IPS DF 4.7 (cell line): ENCODE measurements around the gene CBX8.
"Not testable (repeated sequence)": the region's sequence is repeated elsewhere in the genome, so short reads cannot be mapped to it uniquely, and the experiment has no call there.

ENCODE experiments used
- DNase-seq: peaks from one replicate; pipeline ENCODE4 v3.0.0-alpha.2; 2013; ENCODE audit warnings: low spot score; ENCODE audit errors: extremely low read depth

CBX8 gene

DNA sequence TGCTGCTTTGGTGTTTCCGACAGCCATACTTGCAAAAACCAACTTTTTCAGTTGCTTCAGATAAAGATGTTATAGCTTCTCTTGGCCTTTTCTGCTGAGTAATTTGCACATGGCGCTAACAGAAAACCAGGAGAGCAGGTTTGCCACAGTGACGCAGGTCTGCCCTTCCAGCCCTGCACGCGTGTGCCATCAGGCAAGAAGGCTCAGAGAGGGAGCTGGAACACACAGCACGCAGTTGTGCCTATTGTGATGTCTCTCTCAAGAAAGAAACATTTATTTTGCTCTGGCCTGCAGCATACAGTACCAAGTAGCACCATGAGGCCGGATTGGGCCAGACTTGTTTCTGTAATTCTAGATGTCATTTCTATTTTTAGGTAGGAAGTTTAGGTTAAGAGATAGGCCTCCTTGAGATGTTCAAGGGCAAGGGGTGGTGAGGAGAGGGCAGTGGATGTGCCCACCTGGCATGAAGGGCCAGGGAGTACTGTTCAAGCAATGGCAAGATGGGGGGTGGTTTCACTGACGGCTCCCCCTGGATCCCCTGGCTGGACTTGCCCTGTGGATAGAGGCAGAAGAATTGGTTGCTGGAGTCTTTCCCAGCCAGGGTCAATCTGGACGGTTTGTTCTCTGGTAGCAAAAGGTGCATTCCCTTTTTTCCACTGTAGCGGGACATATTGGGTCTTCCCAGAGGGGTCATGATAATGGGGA is 17.1 kb downstream of the CBX8 start:
- DNase-seq, result no peak

DNA sequence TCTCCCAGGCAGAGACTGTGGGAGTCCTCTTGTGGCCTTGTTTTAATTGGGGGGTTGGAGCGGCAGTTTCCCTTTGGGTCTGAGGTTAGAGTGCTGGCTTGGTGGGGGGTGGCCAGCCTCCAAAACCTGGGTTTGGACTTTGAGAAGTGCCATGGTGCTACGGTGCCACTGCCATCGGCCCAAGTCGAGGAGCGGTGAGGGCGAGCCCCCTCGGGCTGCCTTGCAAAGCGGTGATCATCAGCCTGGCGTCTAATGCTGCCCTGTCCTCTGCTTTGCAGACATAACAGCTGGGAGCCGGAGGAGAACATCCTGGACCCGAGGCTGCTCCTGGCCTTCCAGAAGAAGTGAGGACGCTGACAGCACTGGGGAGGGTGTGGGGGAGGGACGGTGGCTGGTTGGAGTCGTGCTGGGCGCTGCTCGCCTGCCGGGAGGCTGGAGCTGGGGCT is 17.8 kb downstream of the CBX8 start:
- DNase-seq, result no peak

DNA sequence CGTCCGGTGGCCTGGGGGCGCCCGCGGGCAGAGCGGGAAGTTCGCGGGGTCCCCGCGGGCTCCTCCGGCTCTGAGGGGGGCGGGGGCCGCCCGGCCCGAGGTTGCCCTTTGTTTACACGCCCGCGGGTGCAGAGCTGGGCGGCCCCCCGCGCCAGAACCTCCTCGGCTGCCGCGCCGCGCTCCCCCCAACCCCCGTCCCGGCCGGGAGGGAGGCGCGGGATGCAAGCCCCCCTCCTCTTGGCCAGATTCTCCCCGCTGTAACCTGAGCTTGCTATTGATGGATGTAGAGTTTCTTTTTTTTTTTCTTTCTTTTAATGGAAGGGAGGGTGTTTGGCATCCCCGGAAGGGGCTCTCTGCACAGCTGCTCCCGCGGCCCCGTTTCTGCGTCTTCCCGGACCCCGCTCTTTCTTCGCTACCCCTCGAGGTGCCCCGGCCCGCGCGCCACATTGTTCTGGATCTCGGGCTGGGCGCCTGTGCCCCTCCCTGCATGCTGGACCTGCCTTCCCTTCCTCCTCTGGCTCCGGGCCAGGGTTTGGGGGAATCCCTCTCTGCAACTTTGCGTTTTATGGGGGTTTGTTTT is 18.3 kb downstream of the CBX8 start:
- DNase-seq, result no peak

DNA sequence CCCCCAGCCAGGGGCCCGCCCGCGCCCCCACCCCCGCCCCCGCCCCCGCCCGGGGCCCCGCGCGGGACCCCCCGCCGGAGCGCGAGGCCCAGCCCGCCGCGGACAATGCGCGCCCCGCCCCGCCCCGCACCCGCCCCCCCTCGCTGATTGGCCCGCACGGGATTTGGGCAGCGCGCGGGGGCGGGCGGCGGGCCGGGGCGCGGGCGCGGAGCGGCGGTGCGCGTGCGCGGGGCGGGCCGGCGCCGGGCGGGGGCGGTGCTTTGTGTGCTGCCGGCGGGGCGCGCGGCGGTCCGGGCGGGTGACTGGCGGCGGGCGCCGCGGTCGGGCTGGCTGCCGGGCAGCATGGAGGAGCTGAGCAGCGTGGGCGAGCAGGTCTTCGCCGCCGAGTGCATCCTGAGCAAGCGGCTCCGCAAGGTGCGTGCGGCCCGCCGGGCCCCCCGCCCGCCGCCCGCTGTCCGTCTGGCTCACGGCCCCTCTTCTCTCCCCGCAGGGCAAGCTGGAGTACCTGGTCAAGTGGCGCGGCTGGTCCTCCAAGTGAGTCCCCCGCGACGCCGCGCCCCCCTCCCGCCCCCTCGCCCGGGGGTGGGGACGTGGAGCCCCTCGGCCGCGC is 18.9 kb downstream of the CBX8 start, which contains the start of gene CBX2:
CBX2 (plus strand) TSS at position 255 of the 610 bp plus-strand sequence; CDS start at position 343, 88 bp downstream.
- no peak for DNase-seq

DNA sequence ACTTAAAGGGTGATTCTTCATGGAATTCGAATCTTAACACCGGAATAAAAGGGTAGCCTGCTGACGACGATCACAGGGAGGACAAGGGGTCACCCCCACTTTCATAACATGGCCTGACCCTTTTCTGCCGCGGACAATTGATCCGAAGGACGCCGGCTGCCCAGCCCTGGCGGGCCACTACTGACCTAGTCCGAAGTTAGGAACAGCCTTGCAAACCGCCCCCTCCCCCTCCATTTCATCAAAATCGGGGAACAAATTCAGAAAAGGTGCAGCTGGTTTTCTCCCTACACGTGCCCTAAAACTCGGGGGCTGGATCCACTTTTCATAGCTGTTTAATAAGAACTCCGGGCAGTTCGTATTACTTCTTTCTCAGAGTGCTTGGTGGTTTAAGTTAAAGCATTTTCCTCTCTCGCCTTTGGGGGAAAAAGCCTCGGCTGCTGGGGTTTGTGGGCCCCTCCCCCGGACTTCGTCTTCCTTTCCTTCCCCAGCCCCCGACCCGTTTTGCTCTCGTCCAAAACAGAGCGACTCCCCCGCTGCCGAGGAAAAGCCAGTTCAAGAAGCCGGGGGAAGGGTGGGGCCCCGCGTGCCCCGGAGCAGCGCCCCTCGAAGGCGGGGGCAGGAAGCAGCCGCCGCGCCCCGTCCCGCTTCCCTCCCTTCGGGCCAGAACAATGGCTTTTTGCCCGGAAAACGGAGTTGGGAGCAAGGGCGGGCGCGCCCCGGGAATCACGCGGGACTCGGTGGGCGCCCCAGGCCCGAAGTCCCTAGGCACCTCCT is 19.6 kb downstream of the CBX8 start:
- DNase-seq, result no peak

DNA sequence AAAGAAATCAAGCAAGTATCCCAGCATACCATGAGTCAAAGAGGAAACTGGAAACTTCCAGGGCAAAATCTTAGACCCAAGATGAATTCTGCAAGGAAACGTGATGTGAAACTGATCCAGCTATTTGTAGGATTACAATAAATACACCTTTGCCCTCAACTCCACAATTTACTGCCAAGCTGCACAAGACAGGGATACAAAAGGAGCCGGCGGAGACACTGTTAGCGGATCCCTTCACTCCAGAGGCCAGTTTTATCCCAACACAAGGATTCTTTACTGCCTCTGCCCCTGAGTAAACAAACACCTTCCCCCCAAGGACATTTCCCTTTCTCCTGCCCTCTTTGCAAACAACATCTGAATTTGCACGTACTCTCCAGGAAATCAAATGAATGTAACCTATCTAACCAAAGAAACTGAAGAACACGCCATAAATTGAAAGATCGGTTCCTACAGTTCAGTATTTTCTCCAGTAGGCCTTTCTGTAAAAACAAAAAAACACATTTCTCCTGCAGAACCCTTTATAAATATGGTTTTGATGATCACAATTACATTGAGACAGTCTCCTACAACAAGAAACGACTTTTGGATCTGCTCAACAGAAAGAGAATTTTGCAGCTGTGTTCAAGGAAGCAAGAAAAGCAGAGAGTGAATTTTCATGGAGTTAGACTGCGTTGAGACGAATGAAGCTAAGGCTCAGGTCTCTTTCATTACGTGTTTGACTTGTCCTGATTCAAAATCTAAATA is 20.3 kb downstream of the CBX8 start:
- DNase-seq, result no peak

DNA sequence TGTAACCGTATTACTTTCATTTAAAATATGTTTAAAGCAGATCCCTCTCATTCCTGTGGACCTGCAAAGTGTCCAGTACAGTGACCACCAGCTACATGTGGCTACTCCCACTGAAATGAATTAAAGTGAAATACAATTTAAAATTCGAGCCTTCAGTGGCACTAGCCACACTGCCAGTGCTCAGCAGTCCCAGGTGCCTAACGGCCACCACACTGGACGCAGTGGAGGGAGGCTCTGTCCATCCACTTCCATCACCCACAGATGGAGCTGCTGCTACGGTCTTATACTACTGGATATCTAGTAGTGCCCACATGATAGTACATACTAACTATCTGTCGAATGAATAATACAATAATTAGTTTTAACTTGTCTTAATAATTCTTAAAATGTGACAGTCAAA is 21.2 kb downstream of the CBX8 start:
- no peak for DNase-seq

DNA sequence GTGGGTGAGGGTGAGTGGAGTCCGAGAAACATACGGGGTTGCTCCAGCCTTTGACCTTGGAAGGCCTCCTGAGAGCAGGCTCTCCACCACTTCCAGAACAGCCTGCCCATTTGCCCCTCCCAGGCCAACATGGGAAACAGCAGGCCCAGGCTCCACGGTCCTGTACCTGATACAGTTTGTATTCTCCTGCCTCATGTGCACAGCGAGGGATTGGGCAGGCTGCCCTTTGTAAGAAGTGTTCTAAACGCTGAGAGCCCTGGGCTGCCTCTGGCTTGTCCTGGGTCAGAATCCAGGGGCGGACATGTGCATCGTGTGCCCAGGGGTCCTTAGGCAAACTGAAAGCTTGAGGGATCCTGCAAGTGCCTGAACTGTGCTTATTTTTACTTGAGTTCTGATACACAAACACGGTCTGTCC is 22.3 kb downstream of the CBX8 start:
- DNase-seq, result no peak

DNA sequence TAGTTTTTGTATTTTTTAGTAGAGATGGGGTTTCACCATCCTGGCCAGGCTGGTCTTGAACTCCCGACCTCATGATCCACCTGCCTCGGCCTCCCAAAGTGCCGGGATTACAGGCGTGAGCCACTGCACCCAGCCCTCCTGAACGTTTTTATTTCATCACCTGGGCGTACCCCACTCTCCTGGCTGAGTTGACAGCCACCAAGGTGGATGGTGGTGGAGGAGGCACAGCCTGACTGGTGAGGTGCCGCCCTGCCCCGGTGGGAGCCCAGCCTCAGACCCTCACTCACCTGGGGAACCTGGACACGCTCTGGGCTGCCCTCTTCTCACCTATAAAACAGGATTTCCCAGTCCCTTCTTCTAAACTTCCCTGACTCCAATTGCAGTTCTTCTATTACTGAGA is 24.2 kb downstream of the CBX8 start:
- not testable (repeated sequence) for DNase-seq

DNA sequence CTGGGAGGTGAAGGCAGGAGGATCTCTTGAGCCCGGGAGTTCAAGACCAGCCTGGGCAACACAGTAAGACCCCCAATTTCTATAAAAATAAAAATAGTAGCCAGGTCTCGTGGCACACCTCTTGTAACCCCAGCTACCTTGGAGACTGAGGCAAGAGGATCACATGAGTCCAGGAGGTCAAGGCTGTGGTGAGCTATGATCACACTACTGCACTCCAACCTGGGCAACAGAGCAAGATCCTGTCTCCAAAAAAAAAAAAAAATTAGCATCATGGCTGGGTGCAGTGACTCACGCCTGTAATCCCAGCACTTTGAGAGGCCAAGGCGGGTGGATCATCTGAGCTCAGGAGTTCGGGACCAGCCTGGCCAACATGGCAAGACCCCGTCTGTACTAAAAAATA is 25.6 kb downstream of the CBX8 start:
- DNase-seq, result no peak

DNA sequence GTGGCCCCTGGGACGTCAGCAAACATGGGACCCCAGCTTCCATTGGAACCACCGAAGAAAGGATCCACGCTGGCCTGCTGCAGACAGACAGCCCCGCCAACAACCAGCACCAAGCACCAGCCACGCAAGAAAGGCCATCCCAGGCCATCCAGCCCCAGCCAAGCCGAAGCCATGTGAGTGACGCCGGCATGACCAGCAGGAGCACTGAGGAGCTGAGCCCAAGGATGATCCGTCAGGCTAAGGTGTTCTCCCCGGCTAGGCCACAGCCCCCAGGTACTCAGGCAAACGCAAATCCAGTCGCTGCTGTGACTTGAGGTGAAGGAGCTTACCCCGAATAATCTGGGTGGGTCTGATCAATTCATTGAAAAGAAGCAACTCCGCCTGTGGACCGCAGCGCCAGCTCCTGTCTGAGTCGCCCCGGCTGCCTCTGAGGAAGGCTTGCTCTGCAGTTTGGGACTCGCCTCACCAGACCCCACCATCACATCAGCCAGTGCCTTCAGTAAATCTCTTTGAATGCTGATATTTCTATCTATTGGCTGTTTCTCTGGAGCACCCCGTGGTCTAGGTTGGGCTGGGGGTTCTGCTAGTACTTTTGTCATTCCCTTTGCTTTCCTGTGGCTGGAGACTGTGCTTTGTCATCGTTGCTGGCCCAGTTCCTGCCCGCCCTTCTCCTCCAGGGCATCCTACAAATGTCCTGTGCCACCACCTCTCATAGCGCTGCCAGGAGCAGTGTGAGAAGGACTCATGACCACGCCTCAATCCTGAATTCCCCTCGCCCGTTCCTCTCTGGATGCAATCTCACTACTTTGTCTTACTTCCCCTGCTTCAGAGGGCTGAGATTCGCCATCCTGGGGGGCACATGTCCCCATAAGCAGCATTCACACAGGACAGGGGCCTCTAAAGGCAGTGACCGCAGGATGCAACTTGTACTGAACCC is 27.0 kb downstream of the CBX8 start:
- DNase-seq, result no peak

DNA sequence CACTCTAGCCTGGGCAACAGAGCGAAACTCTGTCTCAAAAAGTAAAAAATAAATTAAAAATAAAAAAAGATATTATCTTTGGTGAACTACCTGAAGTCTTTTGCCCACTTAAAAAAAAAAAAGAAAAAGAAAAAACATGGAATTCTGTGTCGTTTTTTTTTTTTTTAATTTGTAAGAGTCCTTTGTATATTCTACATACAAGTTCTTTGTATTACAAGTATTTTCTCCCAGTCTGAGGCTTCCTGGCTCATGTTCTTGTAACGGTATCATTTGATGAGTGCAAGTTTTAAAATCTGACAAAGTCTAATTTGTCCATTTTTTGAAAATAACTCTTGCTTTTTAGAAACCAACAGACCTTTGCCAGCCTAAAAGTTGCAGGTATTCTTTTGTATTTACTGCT is 31.2 kb downstream of the CBX8 start:
- no peak for DNase-seq

DNA sequence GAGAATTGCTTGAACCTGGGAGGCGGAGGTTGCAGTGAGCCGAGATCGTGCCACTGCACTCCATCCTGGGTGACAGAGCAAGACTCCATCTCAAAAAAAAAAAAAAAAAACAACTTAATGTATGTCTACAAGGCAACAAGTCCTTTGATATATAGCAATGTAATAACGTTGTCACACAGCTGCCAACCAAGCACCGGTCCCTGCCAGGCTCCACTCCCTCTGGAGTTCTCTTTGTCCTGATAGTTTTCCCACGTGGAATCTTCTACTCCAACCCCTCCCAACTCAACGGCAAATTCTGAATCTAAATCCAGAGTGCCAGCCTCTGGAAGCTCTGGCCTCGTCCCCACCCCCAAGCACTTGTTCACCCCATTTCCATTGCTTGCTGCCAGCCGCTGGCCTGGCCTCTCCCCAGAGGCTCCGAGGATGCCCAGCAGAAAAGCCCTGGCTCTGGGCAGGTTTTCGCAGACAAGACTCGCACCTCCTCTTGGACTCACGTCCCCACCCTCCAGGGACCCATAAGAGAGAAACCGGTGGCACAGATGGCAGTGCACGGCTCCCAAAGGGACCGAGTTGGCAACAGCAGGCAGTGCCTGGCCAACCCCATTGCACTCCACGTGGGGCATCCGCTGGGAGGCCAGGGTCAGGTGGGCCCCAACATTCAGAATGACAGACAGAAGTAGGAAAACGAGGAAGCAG is 34.8 kb downstream of the CBX8 start:
- DNase-seq, result no peak

DNA sequence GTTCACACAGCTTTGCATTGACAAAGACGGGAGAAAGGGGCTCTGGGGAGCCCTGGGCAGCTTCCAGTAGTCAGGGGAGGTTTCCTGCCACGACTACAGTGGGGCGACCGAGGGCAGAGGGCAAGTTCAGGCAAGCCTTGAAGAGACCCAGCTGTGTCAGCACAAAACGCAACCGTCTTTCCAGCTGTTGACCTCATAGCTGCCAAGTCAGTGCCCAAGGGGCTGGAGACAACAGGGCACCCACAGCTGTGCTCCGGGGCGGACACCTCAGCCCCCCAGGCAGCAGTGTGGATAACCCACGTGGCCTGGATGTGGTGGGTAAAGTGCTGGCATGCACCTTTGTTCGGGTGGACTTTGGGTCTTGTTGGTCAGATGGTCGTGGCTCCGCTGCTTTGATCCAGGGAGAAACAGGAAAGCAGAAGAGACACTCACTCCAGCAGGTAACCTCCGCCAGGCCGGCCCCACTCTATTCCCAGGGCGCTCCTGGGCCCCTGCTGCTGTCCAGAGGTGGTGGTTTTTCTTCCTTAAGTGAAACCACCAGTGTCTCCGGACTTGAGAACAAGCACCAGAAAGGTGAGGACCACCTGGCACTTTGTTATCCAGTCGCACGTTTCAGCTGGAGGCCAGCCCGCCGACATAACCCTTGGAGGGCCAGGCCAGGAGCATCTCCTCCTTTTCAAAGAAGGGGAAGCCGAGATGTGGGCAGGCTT is 36.5 kb downstream of the CBX8 start:
- DNase-seq, result no peak

DNA sequence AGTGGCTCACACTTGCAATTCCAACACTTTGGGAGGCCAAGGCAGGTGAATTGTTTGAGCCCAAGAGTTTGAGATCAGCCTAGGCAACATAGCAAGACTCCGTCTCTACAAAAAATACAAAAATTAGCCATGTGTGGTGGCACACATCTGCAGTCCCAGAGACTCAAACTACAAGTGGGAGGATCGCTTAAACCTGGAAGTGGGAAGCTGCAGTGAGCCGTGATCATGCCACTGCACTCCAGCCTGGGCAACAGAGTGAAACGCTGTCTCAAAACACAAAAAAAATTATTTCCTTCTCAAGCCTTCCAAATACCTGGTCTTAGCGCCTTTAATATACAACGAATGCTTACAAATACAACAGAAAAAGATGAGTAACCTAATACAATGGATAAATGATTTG is 38.6 kb downstream of the CBX8 start:
- no peak for DNase-seq

DNA sequence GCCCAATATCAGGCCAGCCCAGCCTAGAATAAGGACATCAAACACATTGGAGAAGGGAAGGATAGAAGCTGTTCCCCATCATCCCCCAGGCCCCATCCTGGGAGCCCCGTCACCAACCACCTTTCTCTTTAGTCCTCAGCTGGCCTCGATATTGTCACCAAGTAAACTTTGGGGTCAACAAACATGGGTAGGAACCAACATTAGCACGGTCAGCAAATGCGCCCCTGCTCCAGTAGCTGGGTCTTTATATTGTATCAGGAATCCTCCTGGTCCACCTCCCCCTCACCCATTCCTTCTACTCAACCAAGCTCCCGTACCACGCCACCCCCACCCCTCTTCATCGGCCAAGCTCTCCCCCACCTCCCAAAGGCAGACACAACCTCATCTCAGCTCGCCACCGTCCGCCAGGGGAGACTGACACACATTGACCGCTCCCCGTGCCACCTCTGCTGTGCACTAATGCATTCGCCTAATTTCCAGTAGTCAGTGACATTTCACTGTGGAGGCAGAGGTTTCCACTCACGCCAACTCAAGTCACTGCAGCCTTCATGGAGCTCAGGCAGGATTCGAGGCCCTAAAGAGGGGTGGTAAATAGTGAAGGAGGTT is 39.6 kb downstream of the CBX8 start:
- DNase-seq, result no peak

DNA sequence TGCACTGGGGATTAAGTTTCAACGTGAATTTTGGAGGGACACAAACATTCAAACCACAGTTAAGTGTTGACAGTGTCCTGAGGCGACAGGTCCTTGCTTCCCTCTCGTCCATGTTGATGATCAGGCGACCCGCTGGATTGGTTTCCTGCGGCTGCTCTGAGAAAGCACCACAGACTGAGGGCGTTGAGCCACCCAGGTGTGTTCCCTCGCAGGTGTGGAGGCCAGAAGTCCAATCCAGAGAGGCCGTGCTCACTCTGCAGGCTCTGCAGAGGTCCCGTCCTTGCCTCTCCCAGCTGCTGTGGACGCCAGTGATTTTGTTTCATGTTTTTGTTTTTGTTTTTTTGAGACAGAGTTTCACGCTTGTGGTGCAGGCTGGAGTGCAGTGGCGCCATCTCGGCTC is 41.3 kb downstream of the CBX8 start:
- DNase-seq, result no peak

DNA sequence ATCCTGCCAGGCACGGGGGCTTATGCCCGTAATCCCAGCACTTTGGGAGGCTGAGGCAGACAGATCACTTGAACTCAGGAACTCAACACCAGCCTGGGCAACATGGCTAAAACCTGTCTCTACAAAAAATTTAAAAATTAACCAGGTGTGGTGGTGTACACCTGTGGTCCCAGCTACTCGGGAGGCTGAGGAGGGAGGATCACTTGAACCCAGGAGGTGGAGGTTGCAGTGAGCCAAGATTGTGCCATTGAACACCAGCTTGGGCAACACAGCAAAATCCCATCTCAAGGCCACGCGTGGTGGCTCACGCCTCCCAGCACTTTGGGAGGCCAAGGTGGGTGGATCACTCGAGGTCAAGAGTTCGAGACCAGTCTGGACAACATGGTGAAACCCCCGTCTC is 42.0 kb downstream of the CBX8 start:
- DNase-seq, result not testable (repeated sequence)

DNA sequence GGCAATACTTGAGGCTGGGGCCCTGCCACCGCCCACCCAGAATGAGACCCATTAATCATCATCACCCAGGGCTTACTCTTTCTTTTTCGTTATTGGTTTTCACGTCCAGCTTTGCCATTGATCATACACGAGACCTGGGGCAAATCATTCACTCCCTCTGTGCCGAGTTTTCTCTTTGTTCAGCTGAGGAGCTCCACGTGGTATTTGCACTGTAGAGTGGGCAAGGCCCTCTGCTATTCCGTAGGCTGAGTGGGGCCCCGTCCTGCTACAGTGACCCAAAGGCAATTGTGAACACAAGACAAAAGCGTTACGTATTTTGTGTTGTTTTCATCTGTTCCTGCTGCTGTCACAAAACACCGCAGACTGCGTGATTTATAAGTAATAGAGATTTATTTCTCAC is 42.5 kb downstream of the CBX8 start:
- no peak for DNase-seq
